GM23248 (cell line): ENCODE data around the gene PIK3R1. TPM values are rescaled to one million over a fixed set of nuclear protein-coding genes. Genes with fewer than 3 reads are reported as not detected.
A peak's percentile ranks its signal among the peaks of the same experiment; 100 is the strongest.

ENCODE experiments used
- DNase-seq: peaks from one replicate; pipeline ENCODE4 v3.0.0-alpha.2; 2015
- H2AFZ ChIP-seq: fragments of 200-600 bp; sonication (generic); 2 replicates; pipeline ENCODE4 v1.6.1; 2016; ENCODE audit warnings: antibody characterized with exemption
- H3F3A ChIP-seq: fragments of 200-600 bp; sonication (generic); 2 replicates; pipeline ENCODE4 v1.6.1; 2016; ENCODE audit warnings: mild to moderate bottlenecking, antibody characterized with exemption, mixed run types; ENCODE audit not compliant: insufficient read depth
- H3K27ac ChIP-seq: fragments of 200-600 bp; sonication (generic); 2 replicates; pipeline ENCODE4 v1.5.1; 2016; ENCODE audit warnings: mild to moderate bottlenecking
- H3K27me3 ChIP-seq: fragments of 200-600 bp; sonication (generic); replicated peaks from 2 replicates; pipeline ENCODE4 v1.6.1; 2016; ENCODE audit warnings: mild to moderate bottlenecking; ENCODE audit not compliant: insufficient read depth
- H3K36me3 ChIP-seq: fragments of 200-600 bp; sonication (generic); 2 replicates; pipeline ENCODE4 v1.6.1; 2016; ENCODE audit warnings: low read depth, mild to moderate bottlenecking
- H3K4me1 ChIP-seq: fragments of 200-600 bp; sonication (generic); 2 replicates; pipeline ENCODE4 v1.6.1; 2016; ENCODE audit warnings: mild to moderate bottlenecking; ENCODE audit not compliant: insufficient read depth
- H3K4me2 ChIP-seq: fragments of 200-600 bp; sonication (generic); one replicate; pipeline ENCODE4 v1.6.1; 2016; ENCODE audit warnings: mild to moderate bottlenecking; ENCODE audit not compliant: unreplicated experiment
- H3K4me3 ChIP-seq: fragments of 200-600 bp; sonication (generic); 2 replicates; pipeline ENCODE4 v1.5.1; 2016; ENCODE audit warnings: mild to moderate bottlenecking
- H3K79me2 ChIP-seq: fragments of 200-600 bp; sonication (generic); 2 replicates; pipeline ENCODE4 v1.6.1; 2016; ENCODE audit warnings: mild to moderate bottlenecking; ENCODE audit not compliant: insufficient read depth
- H3K9ac ChIP-seq: fragments of 200-600 bp; sonication (generic); 2 replicates; pipeline ENCODE4 v1.6.1; 2016; ENCODE audit warnings: mild to moderate bottlenecking
- H3K9me2 ChIP-seq: fragments of 200-600 bp; sonication (generic); 2 replicates; pipeline ENCODE4 v1.6.1; 2016; ENCODE audit warnings: mixed run types, mild to moderate bottlenecking, moderate library complexity; ENCODE audit not compliant: insufficient read depth
- H3K9me3 ChIP-seq: fragments of 200-600 bp; sonication (generic); one replicate; pipeline ENCODE4 v1.6.1; 2017; ENCODE audit warnings: low read depth
- H4K20me1 ChIP-seq: fragments of 200-600 bp; sonication (generic); 2 replicates; pipeline ENCODE4 v1.6.0; 2016; ENCODE audit not compliant: insufficient read depth
- EZH2 ChIP-seq: fragments of 200-600 bp; sonication (generic); IDR thresholded peaks from 2 replicates; pipeline ENCODE4 v1.6.1; 2018; ENCODE audit warnings: antibody characterized with exemption, mild to moderate bottlenecking; ENCODE audit not compliant: insufficient read depth, poor library complexity, severe bottlenecking
- EZH2phosphoT487 ChIP-seq: fragments of 200-600 bp; sonication (generic); IDR thresholded peaks from 2 replicates; pipeline ENCODE4 v1.6.1; 2018; ENCODE audit warnings: antibody characterized with exemption, moderate library complexity, mild to moderate bottlenecking, low read depth; ENCODE audit not compliant: insufficient read depth
- WGBS, 2 experiments: methylation state at CpG; one replicate each; pipeline ENCODE4 v1.1.6; 2015 to 2017; ENCODE audit warnings: low lambda C conversion rate in 2 of 2, low coverage in 1 of 2; ENCODE audit errors: missing lambda C conversion rate in 2 of 2; 5-methylcytosine and 5-hydroxymethylcytosine counted together
- in situ Hi-C: fragments of 300-500 bp; cut with MboI; formaldehyde crosslinking; loops from 2 replicates; pipeline ENCODE4 v1.15.0; 2020
- polyA plus RNA-seq: library from polyadenylated mRNA; unstranded; fragments of >200 nt; fragmentation: Nextera tagmentation; extraction: Ambion mirVana; gene quantifications from 2 replicates; pipeline ENCODE4 v1.2.1, GENCODE V29; 2016
- total RNA-seq: library from RNA; depleted of rRNA; stranded (reverse); fragments of >200 nt; shearing (Covaris generic); gene quantifications from 2 replicates; pipeline ENCODE4 v1.2.3, GENCODE V29; 2014

PIK3R1 gene
- total and polyA plus RNA-seq, 2 experiments from 2014 or later = 8.4 to 14.4 TPM

DNA sequence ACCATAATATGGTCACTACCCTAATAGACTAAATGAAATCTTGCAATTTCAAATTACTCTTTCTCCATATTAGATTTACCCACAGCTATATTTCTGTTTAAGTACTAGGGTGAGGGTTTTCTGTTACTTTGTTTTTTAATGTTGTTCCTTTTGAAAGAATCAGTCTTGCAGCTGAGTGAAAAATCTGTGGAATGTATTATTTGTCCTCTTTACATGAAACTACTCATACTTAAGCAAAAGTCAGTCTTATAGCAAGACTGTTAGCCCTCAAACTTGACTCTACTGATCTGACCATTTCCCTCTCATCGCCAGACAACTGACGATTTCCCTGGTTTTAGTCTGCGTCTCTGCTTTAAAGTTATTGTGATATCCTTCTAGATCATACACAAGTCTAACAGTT lies 84.0 kb downstream of the PIK3R1 start:
- Histone ChIP-seq H3K79me2 (no peaks in the 10 kb centered on the region), H3K4me1 (peaks cover 12% of the 10 kb centered on the region), H3K9ac (no peak overlapping the region), H3K4me3 (no peak overlapping the region), H3K9me3 (no peaks in the 10 kb centered on the region), H2AFZ (no peak overlapping the region), H3K9me2 (no peaks in the 10 kb centered on the region), H3F3A (peaks cover 15% of the 10 kb centered on the region; the same call in 1 of the 2 replicates), H3K36me3 (peaks cover 45% of the 10 kb centered on the region), H3K4me2 (no peak overlapping the region), H4K20me1 (no peaks in the 10 kb centered on the region), H3K27me3 (no peaks in the 10 kb centered on the region), H3K27ac (no peak overlapping the region)
- no peak for DNase-seq
- TF ChIP-seq EZH2 (no peak), EZH2phosphoT487 (no peak)
- 98% methylated on average over 3 of the region's 3 CpGs for WGBS, 2 experiments
- in situ Hi-C loops = no loop called here

GRCh38 chr5:68303038-68303738 lies 87.6 kb downstream of the PIK3R1 start:
- peaks cover 13% of the 10 kb centered on the region for H3K4me1 ChIP-seq
- no peak overlapping the region for H3K9ac ChIP-seq
- no peak for TF ChIP-seq EZH2
- TF ChIP-seq EZH2phosphoT487 = no peak
- H3K27ac ChIP-seq = no peak overlapping the region
- no peaks in the 10 kb centered on the region for H3K9me3 ChIP-seq
- H3K36me3 ChIP-seq = peaks cover 19% of the 10 kb centered on the region
- no peak overlapping the region for H2AFZ ChIP-seq
- no peaks in the 10 kb centered on the region for H3K9me2 ChIP-seq
- in situ Hi-C loops = no loop called here
- no peak overlapping the region for H3K4me3 ChIP-seq
- no peak for DNase-seq
- H3K4me2 ChIP-seq = no peak overlapping the region
- 62 to 73% methylated on average over 3 of the region's 3 CpGs for WGBS, 2 experiments
- H3K79me2 ChIP-seq = no peaks in the 10 kb centered on the region
- peaks cover 17% of the 10 kb centered on the region; the same call in 1 of the 2 replicates for H3F3A ChIP-seq
- H3K27me3 ChIP-seq = no peaks in the 10 kb centered on the region
- no peaks in the 10 kb centered on the region for H4K20me1 ChIP-seq

- in situ Hi-C loops = no loop called here
- Histone ChIP-seq H2AFZ (no peak overlapping the region), H3K4me1 (peaks cover 13% of the 10 kb centered on the region), H3K27me3 (no peaks in the 10 kb centered on the region), H3F3A (peaks cover 12% of the 10 kb centered on the region; the same call in 1 of the 2 replicates), H3K9me3 (no peaks in the 10 kb centered on the region), H3K27ac (no peak overlapping the region), H3K36me3 (peaks cover 13% of the 10 kb centered on the region), H3K79me2 (no peaks in the 10 kb centered on the region), H4K20me1 (no peaks in the 10 kb centered on the region), H3K9ac (no peak overlapping the region), H3K4me2 (peak overlapping the region; percentile 37), H3K9me2 (no peaks in the 10 kb centered on the region), H3K4me3 (no peak overlapping the region)
- no peak for DNase-seq
- TF ChIP-seq EZH2 = no peak
- no peak for TF ChIP-seq EZH2phosphoT487
- 72 to 76% methylated on average over 4 of the region's 4 CpGs for WGBS, 2 experiments
These were observed 88.3 kb downstream of the PIK3R1 start for GRCh38 chr5:68303754-68304420.

DNA sequence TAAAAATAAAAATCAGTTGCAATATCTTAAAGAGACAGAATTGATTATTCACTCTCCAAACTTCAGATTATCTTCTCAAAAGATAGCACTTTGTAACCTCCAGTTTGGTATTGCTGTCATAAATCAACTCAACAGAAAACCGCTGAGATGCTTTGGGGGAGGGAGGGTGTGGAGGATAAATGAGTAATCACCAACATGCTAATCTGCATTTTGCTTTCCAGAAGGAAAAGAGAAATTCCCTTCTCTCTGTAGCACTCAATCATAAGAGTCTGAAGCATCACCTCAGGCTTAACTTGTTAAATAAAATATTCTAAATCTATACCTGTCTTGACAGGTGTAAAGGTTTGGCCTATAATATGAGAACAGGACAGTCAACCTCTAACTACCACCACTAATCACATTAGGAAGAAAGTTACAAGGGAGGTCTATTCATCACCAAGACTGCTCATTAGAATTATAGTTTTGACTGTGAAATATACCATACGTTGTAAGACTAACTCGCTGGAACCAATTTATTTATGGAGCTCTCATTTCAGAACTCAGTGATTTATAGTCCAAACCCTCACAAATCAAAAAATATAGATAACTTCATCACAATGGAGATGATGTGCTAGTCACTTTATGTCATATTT lies 89.0 kb downstream of the PIK3R1 start:
- Histone ChIP-seq H3K79me2 (no peaks in the 10 kb centered on the region), H3K36me3 (peaks cover 9% of the 10 kb centered on the region; the same call in 1 of the 2 replicates), H3K9me3 (no peaks in the 10 kb centered on the region), H3K9me2 (no peaks in the 10 kb centered on the region), H3K4me1 (peaks cover 9% of the 10 kb centered on the region), H4K20me1 (no peaks in the 10 kb centered on the region), H3K27ac (no peak overlapping the region), H3K9ac (no peak overlapping the region), H3K4me2 (peak overlapping the region; percentile 37), H2AFZ (no peak overlapping the region), H3K27me3 (no peaks in the 10 kb centered on the region), H3K4me3 (no peak overlapping the region), H3F3A (peaks cover 7% of the 10 kb centered on the region; the same call in 1 of the 2 replicates)
- DNase-seq = peak; percentile 53
- in situ Hi-C loops = no loop called here
- TF ChIP-seq EZH2phosphoT487 = no peak
- TF ChIP-seq EZH2 = no peak
- 48 to 54% methylated on average over 3 of the region's 3 CpGs for WGBS, 2 experiments
